HG02852 (cell line): ENCODE measurements around the gene XIRP2.

Experiments
- ATAC-seq: cut with Tn5 transposase; IDR thresholded peaks from one replicate; pipeline ENCODE4 v1.9.1; 2021; ENCODE audit warnings: mild to moderate bottlenecking, moderate library complexity; ENCODE audit not compliant: unreplicated experiment

Gene XIRP2

GRCh38 chr2:167287212-167287611 is 398.9 kb downstream of the XIRP2 start:
- ATAC-seq, result no peak

GRCh38 chr2:167289651-167290410 is 401.6 kb downstream of the XIRP2 start:
- no peak for ATAC-seq

GRCh38 chr2:167292430-167293171 is 404.3 kb downstream of the XIRP2 start, which contains the start of gene B3GALT1:
Gene B3GALT1, plus strand, starts transcription at chr2:167293001.
- ATAC-seq, result peak; percentile 99

- ATAC-seq, result peak; percentile 13
Observed at GRCh38 chr2:167293172-167293781, 405.0 kb downstream of the XIRP2 start.

GRCh38 chr2:167293943-167294775 is 405.9 kb downstream of the XIRP2 start:
- no peak for ATAC-seq

GRCh38 chr2:167294776-167295140 is 406.5 kb downstream of the XIRP2 start:
- ATAC-seq, result no peak

- no peak for ATAC-seq
Observed at GRCh38 chr2:167297292-167297691, 409.0 kb downstream of the XIRP2 start.

- no peak for ATAC-seq
Observed at GRCh38 chr2:167298017-167298416, 409.7 kb downstream of the XIRP2 start.
